ENCODE results near the gene FGD5. TPM values are rescaled to one million over a fixed set of nuclear protein-coding genes. Genes with fewer than 3 reads are reported as not detected.

FGD5 gene
- total RNA-seq, 2 donors from 2014 or later, result not detected

DNA sequence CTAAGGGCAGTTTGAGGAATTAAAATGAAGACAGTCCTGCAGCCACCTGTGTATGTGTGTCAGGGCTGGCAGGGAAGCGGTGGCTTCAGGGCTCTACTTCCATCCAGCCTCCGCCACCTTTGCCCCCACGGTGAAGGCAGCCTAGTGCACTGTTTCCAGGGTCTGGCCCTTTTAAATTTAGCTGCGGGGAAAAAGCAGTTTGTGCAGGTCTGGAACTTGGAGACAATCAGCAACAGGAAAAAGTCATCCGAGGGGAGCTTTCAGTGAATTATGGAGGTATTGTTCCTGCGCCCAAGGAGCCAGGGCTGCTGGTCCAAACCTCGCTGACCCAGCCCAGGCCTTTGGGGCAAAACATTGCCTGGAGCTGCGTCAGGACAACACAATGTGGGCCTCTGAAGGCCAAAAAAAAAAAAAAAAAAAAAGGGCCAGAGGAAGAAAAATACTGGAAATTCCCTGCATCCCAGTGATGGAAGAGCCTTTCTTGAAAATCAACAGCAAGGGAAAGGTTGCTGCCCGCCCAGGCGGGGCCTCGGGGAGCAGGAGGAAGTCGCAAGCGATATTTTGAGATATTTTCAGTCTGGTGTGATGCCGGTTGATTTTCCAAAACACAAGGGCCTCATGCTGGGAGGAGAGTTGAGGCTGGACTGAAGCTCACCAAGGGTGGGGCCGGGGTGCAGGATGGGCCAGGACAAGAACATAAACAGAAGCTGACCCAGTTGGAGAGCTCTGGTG is 25.5 kb upstream of the FGD5 start:
- H3K27me3 Mint-ChIP-seq, result peaks cover 32% of the 10 kb centered on the region
- H3K36me3 Mint-ChIP-seq (ENCODE audit: low read depth), result peaks cover 2% of the 10 kb centered on the region
- no peak for ATAC-seq
- H3K9me3 ChIP-seq (ENCODE audit: control insufficient read depth, low read length, poor library complexity, severe bottlenecking), result no peaks in the 10 kb centered on the region
- H3K27ac Mint-ChIP-seq, result no peak overlapping the region
- no peak for DNase-seq
- H3K4me1 Mint-ChIP-seq, result peaks cover 6% of the 10 kb centered on the region
- H3K4me3 Mint-ChIP-seq, result no peak overlapping the region

DNA sequence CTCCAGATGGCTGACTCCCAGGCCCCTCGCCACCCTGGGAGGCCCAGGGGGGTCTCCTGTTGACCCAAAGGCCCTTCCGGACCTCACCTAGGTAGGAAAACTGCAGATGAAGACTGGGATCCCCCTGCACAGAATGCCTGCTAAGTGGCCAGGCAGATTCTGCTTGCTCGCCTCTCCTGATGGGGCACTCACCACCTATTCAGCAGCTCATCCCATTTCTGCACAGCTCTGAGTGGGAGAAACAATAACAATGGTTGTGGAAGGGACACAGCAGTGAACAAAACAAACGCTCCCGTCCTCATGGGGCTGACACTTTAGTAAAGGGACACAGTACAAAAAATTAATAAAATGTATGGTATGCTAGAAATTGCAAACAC is 24.9 kb upstream of the FGD5 start:
- Mint-ChIP-seq H3K4me1 (peaks cover 6% of the 10 kb centered on the region), H3K4me3 (no peak overlapping the region), H3K27ac (no peak overlapping the region), H3K27me3 (peaks cover 32% of the 10 kb centered on the region), H3K36me3 (ENCODE audit: low read depth) (peaks cover 2% of the 10 kb centered on the region)
- ATAC-seq (no peak), DNase-seq (no peak)
- no peaks in the 10 kb centered on the region for H3K9me3 ChIP-seq (ENCODE audit: control insufficient read depth, low read length, poor library complexity, severe bottlenecking)

DNA sequence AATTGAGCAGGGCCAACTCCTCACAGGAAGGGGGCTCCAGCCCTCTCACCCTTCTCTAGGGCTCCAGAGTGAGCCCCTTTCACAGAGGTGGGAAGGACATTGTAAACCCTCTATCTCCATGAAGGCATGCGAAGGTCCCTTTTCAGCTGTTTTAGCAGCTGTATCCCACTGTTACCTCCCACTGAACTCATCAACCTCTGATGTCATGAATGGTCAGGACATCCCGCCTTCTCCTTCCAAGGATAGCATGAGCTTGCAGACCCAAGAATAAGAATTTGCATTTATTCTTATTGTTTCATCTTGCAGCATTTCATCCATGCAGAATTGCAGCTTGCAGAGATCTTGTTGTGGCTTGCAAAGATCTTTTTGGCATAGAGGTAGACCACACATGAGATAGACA is 24.3 kb upstream of the FGD5 start:
- DNase-seq (no peak), ATAC-seq (no peak)
- H3K9me3 ChIP-seq (ENCODE audit: control insufficient read depth, low read length, poor library complexity, severe bottlenecking), result no peaks in the 10 kb centered on the region
- Mint-ChIP-seq H3K27me3 (peaks cover 34% of the 10 kb centered on the region), H3K36me3 (ENCODE audit: low read depth) (peaks cover 5% of the 10 kb centered on the region), H3K4me3 (no peak overlapping the region), H3K27ac (no peak overlapping the region), H3K4me1 (peaks cover 6% of the 10 kb centered on the region)

DNA sequence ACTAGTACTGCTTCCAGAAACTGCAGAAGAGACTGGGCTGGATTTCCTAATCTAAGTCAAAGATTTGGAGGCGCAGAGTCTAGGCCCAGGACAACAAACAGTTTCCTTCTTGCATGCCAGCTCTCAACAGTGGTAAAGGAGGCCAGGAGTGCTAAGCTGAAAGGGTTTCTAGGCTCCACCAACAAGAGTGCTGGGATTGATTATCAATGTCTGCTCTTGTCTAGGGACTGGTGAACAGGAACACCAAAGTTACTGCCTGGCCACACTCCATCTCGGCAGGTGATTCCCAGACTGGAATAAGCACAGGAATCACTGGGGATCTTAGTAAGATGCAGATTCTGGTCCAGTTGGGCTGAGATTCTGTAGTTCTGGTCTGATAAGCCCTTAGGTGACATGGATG is 22.8 kb upstream of the FGD5 start:
- H3K36me3 Mint-ChIP-seq (ENCODE audit: low read depth), result peaks cover 2% of the 10 kb centered on the region
- H3K27me3 Mint-ChIP-seq, result peaks cover 31% of the 10 kb centered on the region
- no peak overlapping the region for H3K4me3 Mint-ChIP-seq
- peaks cover 2% of the 10 kb centered on the region for H3K4me1 Mint-ChIP-seq
- H3K9me3 ChIP-seq (ENCODE audit: control insufficient read depth, low read length, poor library complexity, severe bottlenecking), result no peaks in the 10 kb centered on the region
- no peak for ATAC-seq
- H3K27ac Mint-ChIP-seq, result no peak overlapping the region
- no peak for DNase-seq

DNA sequence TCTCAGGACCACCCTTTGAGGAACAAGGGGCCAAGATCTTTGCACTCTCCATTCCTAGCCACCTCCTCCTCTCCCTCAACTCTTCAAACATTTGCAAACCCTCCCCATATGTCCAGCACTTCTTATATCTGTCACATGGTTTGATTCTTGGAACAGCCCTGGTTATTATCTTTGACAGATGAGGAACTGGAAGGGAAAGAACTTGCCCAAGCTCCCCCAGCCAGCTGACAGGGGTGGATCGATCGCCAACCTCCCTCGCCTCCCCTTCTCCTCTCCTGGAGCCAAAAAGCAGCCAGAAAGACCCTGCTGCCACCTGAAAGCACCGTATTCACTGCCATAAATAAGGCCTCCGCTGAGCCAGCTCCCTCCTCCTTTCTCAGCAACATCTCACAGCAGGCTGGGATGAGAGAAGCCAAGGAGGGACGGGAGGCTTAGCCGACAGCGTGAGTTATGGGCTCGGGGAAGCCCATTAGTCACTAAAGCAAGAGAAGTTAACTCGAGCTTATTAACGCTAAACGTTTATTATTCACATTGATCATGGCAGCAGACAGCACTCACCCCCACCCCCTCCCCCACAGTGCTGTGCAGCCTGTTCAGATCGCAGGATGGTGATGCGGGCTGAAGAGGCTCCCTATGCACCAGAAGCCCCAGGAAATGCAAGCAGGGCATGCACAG is 22.2 kb upstream of the FGD5 start:
- no peak overlapping the region for H3K27ac Mint-ChIP-seq
- DNase-seq, result no peak
- no peaks in the 10 kb centered on the region for H3K4me1 Mint-ChIP-seq
- no peaks in the 10 kb centered on the region for H3K9me3 ChIP-seq (ENCODE audit: control insufficient read depth, low read length, poor library complexity, severe bottlenecking)
- H3K27me3 Mint-ChIP-seq, result peaks cover 28% of the 10 kb centered on the region
- H3K4me3 Mint-ChIP-seq, result no peak overlapping the region
- H3K36me3 Mint-ChIP-seq (ENCODE audit: low read depth), result peaks cover 2% of the 10 kb centered on the region
- ATAC-seq, result no peak

DNA sequence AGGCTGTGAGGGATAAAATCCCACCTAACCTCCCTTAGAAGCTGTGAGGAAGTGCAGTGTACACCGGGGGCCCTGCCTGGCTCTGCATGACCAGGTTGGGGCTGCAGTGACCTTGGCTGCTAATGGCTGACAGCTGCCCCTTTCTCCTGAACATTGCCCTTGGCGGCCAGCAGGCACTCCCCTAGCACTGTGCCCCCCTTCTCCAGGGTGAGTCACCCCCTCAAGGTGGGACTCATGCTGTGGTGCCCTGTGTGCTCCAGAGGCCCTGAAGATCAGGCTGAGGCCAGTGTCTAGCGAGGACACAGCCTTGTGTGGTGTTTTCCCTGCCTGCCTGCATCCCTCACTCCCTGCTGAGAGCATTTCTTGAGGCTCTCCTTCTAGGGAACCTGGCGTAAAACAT is 21.0 kb upstream of the FGD5 start:
- no peak for DNase-seq
- Mint-ChIP-seq H3K4me3 (no peak overlapping the region), H3K4me1 (no peaks in the 10 kb centered on the region), H3K27ac (no peak overlapping the region), H3K36me3 (ENCODE audit: low read depth) (peaks cover 2% of the 10 kb centered on the region), H3K27me3 (peaks cover 25% of the 10 kb centered on the region)
- no peaks in the 10 kb centered on the region for H3K9me3 ChIP-seq (ENCODE audit: control insufficient read depth, low read length, poor library complexity, severe bottlenecking)
- no peak for ATAC-seq

DNA sequence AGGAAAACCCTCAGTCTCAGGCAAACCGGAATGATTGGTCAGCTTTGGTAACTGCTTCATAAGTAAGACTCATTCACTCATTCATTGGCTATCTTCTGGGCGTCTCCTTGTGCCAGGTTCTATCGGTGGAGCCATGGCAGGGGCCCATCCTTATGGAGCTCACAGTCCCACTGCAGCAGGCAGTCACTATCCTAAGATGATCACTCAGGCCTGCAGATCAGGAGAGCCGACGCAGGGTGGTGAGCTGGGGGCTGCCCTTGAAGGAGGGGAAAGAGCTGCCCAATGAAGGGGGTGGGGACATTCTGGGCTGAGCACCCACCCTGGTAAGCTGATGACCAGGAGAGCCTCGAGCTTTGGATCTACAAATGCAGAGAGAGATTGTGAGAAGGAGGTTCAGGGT is 20.5 kb upstream of the FGD5 start:
- Mint-ChIP-seq H3K27ac (no peak overlapping the region), H3K36me3 (ENCODE audit: low read depth) (peaks cover 4% of the 10 kb centered on the region)

DNA sequence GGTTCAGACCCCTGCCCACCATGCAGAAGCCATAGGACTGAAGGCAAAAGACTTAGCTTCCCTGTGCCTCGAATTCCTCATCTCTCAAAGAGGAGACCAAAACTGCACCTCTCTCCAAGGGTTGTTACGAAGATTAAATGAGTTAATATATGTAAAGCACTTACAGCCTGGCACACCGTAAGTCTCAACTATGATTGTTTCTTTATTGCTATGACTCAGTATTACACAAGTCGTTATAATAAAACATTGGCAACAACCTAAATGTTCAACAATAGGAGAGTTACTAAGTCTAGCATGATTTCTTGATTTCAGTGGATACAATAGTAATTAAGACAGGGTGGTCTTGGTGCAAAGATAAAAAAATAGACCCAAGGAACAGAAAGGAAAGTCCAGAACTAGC is 19.6 kb upstream of the FGD5 start:
- Mint-ChIP-seq H3K27me3 (peaks cover 33% of the 10 kb centered on the region), H3K4me1 (peaks cover 5% of the 10 kb centered on the region), H3K36me3 (ENCODE audit: low read depth) (peaks cover 4% of the 10 kb centered on the region), H3K4me3 (no peak overlapping the region), H3K27ac (no peak overlapping the region)
- ATAC-seq, result no peak
- H3K9me3 ChIP-seq (ENCODE audit: control insufficient read depth, low read length, poor library complexity, severe bottlenecking), result no peaks in the 10 kb centered on the region
- DNase-seq, result no peak

More for the DNA sequence above, 20.5 kb upstream of the FGD5 start:
- Mint-ChIP-seq H3K27me3 (peaks cover 25% of the 10 kb centered on the region), H3K4me3 (no peak overlapping the region), H3K4me1 (peaks cover 2% of the 10 kb centered on the region)
- ATAC-seq, result no peak
- no peaks in the 10 kb centered on the region for H3K9me3 ChIP-seq (ENCODE audit: control insufficient read depth, low read length, poor library complexity, severe bottlenecking)
- DNase-seq, result no peak

DNA sequence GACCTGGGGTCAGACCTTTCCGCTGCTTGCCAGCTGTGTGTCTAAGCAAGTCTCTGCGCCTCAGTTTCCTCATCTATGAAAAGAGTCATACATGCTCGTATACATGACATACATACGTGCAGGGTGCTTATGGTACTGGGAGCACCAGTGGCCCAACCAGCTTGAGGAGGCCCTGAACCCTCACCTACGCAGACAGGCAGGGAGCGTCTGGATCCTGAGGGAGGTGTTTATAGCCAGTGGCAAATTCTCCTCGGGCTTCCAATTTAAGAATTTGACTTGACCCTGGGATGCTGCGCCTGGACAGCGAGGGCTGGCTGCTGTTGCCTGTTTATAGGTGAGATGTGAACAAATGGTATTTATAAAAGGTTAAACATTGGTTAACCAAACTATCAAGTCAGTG is 17.7 kb upstream of the FGD5 start:
- peaks cover 11% of the 10 kb centered on the region for H3K4me1 Mint-ChIP-seq
- H3K9me3 ChIP-seq (ENCODE audit: control insufficient read depth, low read length, poor library complexity, severe bottlenecking), result no peaks in the 10 kb centered on the region
- no peak overlapping the region for H3K4me3 Mint-ChIP-seq
- DNase-seq (no peak), ATAC-seq (no peak)
- H3K27me3 Mint-ChIP-seq, result peaks cover 47% of the 10 kb centered on the region
- H3K36me3 Mint-ChIP-seq (ENCODE audit: low read depth), result peaks cover 9% of the 10 kb centered on the region
- H3K27ac Mint-ChIP-seq, result no peak overlapping the region

DNA sequence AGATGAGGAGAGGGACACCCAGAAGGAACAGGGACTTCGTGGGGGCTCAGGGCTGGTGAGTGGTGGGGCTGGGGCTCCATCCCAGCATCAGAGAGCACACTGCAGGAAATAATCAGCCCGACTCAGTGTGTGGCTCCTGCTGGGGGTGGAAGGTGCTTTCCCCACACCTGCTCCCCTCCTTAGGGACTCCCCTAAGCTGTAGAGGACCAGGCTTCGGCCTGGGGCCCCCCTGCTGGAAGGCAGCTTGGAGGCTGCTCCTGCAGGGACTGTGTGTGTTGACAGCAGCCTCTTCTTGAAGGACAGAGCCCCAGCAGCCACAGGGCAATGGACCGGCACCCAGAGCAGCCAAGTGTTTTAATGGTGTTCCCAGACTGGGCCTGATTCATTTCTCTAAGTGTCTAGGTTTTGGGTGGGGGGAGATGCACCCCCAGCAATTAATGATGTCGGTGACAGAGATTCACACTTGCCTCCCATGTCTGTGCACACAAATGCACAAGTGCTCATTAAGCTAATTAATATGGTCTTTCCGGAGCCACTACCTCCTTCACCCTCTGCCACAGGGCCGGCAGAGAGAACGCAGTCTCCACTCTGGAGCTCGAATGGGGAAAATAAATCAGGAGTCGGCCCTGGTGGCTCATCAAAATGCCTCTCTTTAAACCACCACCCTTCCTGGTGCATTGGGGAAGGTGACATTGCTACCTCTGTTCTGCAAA is 16.9 kb upstream of the FGD5 start:
- no peak overlapping the region for H3K27ac Mint-ChIP-seq
- H3K27me3 Mint-ChIP-seq, result peaks cover 55% of the 10 kb centered on the region
- H3K36me3 Mint-ChIP-seq (ENCODE audit: low read depth), result peaks cover 9% of the 10 kb centered on the region
- H3K9me3 ChIP-seq (ENCODE audit: control insufficient read depth, low read length, poor library complexity, severe bottlenecking), result no peaks in the 10 kb centered on the region
- no peak for ATAC-seq
- no peak for DNase-seq
- no peak overlapping the region for H3K4me3 Mint-ChIP-seq
- peaks cover 11% of the 10 kb centered on the region for H3K4me1 Mint-ChIP-seq

DNA sequence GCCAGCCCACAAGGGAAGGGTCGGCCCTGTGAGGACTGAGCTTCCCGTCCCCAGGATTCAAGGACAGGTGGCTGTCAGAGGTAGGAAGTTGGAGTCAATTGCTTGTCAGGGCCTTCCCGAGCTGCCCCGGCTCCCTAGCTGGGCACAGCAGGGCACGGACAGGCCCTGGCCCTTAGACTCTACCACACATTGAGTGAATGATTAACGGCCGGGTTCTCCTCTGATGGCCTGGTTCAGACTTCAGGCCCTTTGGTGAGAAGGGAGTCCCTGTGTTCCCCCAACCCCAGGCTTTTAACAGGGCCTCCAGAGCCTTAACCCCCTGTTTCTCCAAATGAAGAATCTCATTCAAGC is 16.4 kb upstream of the FGD5 start:
- ATAC-seq (no peak), DNase-seq (no peak)
- Mint-ChIP-seq H3K27ac (no peak overlapping the region), H3K4me1 (peaks cover 11% of the 10 kb centered on the region), H3K36me3 (ENCODE audit: low read depth) (peaks cover 9% of the 10 kb centered on the region), H3K4me3 (no peak overlapping the region), H3K27me3 (peaks cover 59% of the 10 kb centered on the region)
- no peaks in the 10 kb centered on the region for H3K9me3 ChIP-seq (ENCODE audit: control insufficient read depth, low read length, poor library complexity, severe bottlenecking)

DNA sequence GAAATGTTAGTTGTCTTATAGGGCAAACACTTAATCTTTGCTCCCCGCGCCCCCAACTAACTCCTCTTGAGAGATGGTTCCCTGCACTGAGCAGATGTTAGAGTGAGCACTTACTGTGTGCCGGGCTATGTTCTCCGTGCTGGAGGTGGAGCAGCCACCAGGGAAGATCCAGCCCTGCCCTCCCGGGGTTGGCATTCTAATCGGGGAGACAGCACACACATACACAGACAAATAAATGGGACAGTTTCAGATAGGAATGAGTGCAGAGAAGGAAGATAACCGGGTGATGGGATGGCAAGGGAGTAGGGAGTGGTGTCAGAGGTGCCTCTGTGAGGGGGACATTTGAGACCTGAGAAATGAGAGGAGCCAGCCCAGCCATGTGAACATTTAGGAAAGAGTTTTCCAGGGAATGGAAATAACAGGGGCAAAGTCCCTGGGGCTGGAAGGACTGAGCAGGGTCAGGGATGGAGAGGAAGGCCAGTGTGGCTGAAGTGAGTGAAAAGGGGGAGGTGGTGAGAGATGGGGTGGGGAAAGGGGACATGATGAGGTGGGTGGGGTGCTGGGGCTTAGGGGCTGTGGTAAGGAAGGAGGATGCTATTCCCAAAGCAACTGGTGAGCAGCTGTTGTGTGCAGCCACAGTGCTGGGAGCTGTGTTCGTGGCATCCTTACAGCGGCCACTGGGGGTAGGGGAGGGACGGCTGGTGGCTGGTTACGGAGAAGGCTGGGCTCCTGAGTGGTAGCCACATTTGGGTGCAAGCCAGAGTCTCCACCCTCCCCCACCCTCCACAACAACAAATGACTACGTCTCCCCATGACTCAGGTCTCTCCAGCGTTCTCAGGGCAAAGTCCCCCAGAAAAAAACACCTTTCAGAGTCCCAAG is 15.4 kb upstream of the FGD5 start:
- ATAC-seq (no peak), DNase-seq (no peak)
- H3K27me3 Mint-ChIP-seq, result peaks cover 65% of the 10 kb centered on the region
- H3K36me3 Mint-ChIP-seq (ENCODE audit: low read depth), result peaks cover 9% of the 10 kb centered on the region
- H3K9me3 ChIP-seq (ENCODE audit: control insufficient read depth, low read length, poor library complexity, severe bottlenecking), result no peaks in the 10 kb centered on the region
- H3K4me1 Mint-ChIP-seq, result peaks cover 11% of the 10 kb centered on the region
- peak overlapping the region; percentile 67 for H3K27ac Mint-ChIP-seq
- H3K4me3 Mint-ChIP-seq, result no peak overlapping the region
